Limb (tissue), 2 donors: ENCODE data around the gene PSMB5.

ENCODE experiments used
- DNase-seq, 2 donors: peaks; one replicate each; pipeline ENCODE4 v3.0.0-alpha.2; 2016; ENCODE audit errors: extremely low spot score in 2 of 2

PSMB5 gene

DNA sequence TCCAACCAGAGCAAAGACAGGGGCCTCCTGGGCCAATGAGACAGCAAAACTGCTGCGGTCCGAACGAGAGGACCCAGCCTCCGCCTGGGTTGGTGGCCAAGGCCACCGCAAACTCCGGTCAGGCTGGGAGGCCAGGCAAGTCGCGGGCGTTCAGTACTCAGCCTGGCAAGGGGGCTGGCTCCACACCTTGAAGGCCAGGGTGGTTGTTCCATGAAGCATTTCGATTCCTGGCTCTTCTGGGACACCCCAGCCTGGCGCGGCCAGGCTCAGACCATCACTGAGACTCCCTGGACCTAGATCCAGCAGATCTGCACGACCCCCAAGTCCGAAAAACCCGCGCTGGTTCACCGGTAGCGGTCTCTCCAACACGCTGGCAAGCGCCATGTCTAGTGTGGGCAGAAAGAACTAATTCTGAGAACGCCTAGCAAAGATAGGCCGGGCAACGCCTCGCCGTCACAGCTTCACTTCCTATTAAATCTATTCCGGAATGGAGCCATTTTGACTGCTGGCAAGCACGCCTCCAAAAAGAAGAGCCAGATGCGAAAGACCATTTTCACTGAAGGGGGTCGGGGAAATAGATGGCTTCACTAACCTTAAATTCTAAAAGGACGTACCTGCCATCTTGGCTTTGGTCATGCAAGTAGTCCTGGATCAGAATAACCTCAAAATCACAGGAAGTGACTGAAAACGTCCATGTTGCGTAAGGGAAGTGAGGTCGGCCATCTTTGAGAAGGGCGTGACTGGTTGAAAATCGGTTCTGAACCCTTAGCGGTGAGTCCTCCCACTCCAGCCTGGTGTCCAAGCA is at the start of gene PSMB5:
Gene PSMB5 (minus strand): TSS at position 403 of the 805 bp plus-strand sequence. CDS start 19 bp downstream, at position 384.
- DNase-seq, result peak; percentile 89 to 96

DNA sequence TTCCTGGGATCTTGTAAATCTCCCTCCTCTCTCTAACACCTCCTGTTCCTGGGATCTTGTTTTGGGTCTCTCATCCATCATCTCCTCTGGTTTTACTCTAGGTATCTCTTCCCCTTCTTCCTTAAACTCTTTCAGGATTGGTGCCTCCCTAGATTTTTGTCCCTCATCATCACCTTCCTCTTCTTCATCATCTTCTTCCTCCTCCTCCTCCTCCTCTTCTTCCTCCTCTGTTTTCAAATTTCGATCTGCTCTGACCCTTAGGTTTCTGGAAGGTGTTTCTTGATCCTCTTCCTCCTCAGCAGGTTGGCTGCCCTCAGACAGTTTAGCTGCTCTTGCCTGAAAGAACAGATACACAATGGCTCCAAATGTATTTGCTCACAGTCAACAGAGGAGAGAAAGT is 45.8 kb upstream of the PSMB5 start:
- DNase-seq, result no peak

DNA sequence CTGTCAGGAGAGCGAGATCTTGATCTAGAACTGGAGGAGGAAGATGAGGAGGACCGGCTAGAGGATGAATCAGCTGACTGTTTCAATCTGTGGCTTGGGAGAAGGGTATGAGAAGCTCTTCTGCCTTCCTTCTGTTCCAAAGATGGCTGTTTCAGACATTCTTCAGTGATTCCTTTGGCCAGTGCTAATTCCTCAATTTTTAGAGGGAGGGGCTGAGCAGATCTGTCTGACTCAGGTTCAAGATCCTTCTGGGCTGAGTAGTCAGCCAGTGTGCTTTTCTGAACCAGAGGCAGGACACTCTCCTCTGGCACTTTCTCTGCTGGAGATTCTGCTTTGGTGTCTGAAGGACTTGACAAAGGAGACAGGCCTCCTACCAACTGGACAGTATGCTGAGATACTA is 45.0 kb upstream of the PSMB5 start:
- no peak for DNase-seq

DNA sequence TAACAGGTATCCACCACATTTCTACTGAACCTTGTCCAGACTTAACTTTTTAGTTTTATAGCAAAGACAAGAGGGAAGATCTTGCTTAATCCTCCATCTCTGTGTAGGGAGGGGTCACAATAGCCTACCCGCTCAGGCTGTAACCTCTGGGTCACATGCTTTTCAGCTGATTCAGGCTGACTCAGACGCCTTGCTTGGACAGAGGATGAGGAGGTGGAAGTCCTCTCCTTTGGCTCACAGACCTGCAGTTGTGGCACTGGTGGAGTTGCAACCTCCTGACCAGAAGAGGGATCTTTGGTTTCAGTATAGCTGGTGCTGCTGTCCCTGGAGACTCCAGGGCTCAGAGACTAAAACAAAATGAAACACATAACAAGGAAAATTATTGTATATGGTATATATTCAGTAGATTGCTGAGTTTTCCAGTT is 44.0 kb upstream of the PSMB5 start:
- DNase-seq, result no peak

DNA sequence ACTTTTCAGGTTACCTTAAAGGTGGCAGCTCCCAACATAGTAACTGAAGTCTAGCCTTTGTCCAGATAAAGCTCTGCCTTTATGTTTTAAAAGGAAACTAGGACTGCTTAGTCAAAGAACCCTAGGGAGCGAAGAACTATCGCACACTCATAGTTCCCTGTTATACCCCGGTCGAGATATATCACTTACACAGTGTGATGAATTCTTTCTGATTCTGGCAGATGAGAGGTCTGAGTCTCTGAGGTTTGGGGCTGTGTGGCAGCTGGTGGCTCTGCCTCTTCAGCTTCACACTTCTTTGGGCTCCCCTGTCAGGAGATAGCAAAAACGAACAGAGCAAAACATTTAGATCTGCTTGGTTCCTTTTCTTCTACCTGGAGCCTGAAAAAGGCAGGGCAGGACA is 43.3 kb upstream of the PSMB5 start:
- DNase-seq, result no peak

DNA sequence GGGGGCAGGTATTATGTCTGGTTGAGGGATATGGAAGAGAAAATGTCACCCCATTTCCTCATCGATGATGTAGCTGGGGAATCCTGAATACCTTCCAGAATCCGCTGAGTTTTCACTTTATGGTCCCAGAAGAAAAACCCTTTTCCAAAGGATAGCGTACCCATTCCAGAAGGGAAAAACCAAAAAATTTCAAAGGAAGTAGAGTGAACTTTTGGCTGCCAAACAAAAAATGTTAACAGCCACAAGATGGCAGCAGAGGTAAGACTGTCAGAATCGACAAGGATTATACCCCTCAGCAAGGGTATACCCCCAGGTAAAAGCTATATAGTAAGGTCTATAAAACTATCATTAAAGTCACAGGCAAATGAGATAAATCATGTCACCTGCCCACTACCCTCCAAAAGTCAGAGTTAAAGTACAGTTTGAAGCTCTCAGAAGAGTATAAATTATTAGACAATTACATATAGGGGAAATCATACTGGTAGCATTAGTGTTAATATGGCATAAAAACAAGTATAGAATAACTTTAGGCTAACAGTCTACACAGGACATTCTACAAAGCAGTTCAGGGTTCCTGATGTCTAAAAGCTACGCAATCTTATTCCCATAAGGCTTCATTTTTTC is 42.2 kb upstream of the PSMB5 start:
- DNase-seq, result no peak

DNA sequence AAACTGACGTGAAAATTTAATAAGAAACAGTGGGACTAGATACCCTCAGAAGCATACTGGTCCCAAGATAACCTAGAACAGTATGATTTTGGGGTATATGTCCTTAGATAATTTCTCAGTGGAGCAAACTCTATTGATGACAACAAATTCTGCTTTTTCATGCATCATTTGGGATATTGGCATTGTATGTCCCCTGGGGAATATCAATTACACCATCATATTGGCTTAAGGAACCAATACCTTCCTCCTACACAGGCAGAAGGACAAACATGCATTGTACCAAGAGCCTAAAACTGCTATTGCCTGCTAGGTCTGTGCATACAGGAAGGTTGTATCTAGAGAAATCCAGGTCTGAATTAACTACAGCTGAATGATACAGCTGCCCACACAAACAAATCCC is 40.2 kb upstream of the PSMB5 start:
- no peak for DNase-seq

DNA sequence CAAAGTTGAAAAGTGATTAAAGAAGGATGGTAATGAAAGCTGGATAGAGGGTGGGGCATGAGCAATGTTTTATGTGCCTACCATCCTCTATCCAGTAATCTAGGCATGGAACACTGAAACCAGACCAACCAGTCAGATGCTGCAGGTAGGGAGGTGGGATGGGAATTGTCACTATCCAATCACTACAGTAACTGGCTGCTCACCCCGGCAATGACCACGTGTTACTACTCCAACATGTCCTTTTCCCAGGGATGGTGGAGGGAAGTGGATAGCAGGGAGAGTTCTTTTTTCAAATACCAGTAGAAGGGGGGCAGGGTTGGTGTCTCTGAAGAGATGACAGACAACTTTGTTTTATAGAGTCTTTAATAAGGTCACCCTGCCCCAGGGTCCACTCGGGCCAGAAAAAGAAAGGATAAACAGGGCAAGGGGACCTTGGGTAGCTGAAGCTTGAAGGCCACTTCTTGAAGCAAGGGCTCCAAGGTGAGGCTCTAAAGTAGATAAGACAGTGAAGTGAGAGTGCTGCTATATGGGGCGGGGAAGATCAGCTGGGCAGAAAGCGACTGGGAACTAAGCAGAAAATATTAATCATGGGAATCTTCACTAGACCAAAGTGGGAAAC is 37.3 kb upstream of the PSMB5 start:
- DNase-seq, result no peak

DNA sequence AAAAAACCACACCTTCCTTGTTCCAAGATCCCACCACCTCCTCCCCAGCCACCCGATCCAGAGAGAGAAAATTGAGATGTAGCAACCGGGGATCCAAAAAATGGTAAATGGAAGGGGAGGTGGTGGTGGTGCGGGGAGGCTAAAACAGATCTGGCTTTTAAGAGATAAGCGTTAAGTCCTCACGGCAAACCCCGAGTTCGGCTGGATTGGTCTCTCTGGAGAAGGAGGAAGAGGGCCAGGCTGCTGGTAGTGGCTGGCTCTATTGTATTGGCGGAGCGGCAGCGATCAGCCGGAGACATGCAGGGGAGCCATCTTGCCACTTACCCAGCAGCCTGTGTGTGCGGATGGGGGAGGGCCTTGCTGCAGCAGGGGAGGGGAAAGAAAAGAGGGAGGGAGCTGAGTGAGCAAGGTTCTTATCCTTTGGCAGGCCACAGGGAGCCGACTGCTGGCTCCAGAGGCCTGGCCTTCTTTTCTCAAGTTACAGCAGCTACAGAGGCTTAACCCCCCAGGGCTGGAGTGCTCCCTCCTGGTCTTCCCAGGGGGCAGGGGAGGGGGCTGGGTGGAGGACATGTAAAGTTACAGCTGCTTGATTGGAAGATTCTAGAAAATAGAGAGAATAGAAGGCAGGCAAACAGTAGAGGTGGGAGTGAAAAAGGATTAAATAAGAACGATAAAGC is 36.7 kb upstream of the PSMB5 start:
- peak; percentile 88 to 93 for DNase-seq

DNA sequence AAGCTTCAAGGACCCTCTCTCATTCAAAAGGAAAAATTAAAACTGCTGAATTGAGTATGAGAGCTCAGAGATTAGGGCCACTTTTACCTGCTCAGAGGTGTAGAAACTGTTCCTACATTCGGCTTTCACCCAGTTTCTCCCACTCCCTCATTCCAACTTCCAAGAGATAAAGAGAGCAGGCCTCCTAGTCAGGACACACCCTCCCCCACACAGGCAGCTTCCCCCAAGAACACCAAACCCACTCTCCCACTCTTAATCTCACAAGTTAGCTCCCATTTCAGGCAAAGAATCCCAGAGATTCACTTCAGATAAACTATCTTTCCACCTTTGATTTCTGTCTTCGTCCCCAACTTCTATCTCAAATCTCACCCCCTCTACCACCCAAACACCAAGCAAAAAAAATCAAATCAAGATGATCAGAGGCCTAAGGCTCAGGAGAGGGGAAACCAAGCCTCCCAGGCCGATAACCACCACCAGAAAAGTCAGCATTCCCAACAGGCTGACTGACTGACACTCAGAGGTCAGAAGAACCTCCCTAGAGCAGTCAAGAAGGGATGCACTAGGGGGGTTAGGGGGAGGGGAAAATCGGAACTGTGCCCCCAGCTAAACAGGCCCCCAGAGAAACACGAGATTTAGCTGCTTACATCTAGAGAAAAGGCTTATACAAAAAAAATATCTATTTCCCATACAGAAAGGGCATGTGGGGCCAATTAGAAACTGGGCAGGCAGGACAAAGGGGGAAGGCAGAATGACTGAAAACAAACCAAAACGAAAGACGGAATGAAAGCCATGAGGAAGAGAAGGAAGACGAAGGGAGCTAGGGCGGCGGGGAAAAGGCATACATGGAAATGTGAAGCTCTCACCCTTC is 35.8 kb upstream of the PSMB5 start:
- no peak for DNase-seq

DNA sequence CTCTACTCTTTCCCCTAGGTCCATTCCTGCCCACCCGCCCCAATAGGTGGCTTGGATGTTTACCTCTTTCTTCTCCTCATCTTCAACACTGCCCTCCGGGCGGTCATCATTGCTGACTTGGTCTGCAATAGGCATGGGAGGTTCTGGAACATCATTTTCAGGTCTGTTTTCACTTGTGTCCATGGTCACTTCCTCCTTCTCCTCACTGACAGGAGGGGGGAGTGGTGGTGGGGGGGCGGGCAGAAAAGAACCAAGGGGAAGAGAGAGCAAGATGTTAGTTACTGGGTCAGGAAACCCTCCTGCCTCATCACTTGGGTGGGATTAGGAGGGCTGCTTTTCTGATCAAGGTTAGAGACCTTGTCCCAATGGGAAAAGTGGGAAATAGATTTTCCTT is 34.7 kb upstream of the PSMB5 start:
- no peak for DNase-seq

DNA sequence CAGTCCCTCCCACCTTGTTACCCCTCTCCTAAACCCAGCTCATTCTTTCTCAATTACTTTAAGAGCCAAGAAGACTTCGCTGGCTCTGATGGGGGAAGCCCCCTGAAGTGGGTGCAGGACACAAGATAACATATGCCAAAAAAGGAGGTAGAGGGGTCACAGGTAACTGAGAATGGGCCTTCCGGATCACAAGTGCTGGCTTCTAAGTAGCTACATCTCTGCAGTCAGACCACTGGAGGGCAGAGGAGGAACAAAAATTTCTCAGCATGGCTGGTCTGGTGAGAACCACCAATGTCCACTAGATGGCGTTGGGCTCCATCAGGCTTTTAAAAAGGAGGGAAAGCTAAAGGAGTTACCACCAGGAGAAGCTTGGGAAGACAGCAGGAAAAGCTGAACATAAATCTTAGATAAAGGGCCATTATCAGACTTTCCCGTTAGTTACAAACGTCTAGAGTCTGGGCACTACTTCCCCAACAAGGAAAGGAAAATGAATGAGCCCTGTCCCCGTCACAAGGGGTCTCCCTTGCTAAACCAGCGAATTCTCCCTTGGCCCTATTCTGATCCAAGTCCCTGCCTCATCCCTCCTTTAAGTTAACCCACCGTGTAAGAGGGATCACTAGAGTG is 34.2 kb upstream of the PSMB5 start:
- DNase-seq, result peak; percentile 86 to 89

DNA sequence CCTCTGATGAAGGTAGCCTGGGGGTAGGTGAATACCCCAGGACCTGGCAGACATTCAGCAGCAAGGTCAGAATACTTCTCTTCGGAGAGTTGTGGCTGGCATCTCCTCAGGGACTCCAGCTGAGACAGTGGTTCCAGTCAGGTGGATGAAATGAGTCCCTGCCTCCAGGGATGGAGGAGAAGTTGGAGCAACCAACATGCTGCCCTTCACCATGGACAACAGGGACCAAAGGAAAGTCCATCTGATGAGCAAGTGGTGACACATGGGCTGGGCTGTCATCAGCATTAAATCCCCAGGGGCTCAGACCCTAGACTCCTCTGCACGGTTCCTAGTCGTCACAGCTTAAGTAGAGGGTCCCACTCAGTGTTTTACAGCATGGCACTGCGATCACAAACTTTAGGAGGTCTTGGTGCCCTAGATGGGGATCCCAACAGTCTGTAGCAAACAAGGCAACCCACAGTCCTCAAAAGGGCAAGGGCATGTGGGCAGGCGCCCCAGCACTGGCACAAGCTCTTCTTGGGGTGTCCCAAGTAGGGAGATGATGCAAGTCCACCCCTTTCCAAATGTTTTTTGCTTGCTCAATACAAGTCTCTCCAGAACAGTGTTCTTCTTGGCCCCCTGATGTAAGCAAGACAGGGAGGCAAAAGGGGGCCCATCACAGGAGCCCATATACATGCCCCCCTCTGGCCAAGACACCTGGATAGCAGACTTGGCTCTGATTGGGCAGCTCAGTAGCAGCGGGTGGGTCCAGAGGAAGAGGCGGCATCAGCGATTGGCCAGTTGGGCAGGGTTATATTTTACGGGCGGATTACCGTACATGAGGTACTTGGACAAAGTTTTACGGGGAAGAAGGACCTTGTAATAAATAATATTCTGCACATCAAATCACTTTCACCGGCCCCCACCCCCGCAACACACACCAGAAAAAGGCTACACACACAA is 33.4 kb upstream of the PSMB5 start:
- no peak for DNase-seq

DNA sequence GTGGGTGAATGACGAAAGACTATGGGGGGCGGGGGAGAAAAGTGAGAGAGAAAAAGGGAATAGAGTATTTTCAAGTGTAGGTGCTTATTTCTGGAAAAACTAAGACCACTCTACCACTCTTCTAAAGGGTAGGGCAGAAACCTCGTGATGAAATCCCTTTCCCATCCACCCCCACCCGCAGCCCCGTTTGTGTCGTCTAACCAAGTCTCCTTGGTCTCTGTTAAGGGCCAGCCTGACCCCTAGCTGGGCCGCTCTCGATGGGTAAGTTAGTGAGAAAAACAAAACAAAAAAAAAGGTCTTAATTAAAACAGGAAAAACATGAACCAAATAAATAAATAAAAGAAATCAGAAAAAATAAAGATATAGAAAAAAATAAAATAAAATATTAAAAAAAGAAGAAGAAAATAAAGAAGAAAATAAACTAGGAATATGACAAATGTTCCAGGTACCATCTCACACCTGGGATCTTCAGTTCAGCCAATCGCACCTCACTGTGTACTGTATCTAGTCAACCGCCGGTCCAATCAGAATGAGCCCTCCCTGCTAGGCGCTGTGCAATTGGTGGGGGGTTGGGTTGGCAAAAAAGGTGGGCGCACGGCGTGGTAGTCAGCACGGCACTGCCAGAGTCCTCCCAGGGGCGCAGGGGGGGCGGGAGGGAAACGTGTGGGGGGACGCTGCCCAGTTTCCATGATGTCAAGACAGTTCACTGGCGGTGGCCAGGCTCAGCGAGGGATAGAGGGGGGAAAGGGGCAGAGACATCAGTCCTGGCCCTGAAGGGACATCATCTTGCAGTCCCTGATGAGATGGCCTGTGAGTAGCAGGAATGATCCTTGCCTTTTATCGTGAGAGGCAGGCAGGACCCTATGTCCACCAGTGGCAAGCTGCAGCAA is 32.4 kb upstream of the PSMB5 start:
- no peak for DNase-seq

DNA sequence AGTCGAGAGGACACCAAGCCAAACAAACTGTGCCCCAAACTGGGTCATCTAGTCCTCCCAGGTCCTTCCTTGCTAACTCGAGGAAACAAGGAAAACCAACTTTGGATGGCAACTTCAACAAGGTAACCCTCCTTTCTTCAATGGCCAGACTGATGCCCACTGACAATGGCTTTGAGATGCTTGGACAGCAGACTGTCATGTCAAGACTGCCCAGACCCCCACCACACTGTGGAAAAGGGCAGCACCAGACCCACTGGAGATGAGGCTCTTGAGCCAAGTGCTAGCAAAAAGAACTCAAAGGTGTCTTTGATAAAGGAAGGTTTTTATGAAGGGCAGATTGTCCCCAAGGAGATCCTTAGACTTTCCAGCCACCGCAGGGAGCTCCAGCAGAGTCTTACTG is 31.7 kb upstream of the PSMB5 start:
- no peak for DNase-seq

DNA sequence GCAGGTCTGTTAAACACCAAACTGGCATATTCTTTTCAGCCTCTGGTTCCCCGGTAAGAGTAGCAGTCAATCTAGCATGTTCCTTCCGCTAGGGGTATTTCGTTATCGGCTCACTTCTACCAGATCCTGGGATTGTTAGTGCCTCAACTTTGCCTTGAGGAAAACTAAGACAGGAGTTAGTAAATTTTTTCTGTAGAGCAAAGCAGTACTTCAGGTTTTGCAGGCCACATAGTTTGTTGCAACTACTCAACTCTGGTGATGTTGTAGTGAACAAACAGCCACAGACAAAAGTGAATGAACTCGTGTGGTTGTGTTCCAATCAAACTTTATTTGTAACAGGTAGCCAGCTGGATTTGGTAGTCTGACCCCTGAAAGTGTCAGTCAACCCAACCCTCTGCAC is 28.9 kb upstream of the PSMB5 start:
- no peak for DNase-seq

DNA sequence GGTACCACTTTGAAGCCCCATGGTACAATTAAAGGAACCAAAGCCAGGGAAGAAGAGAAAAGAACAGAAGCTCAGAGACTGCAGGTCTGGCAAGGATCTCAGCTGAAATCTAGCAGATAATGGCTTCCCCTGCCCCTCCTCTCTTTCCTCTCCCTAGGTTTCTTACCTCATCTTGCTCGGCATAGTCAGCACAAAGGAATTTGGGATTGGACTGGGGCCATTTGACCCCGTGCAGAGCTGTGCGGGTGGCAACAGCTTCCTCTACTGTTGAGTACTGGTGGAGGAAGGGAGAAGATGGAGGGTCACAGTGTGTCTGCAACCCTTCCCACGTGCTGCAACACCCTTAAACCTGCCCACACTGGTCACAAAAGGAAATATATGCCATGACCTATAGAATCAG is 27.3 kb upstream of the PSMB5 start:
- DNase-seq, result no peak

DNA sequence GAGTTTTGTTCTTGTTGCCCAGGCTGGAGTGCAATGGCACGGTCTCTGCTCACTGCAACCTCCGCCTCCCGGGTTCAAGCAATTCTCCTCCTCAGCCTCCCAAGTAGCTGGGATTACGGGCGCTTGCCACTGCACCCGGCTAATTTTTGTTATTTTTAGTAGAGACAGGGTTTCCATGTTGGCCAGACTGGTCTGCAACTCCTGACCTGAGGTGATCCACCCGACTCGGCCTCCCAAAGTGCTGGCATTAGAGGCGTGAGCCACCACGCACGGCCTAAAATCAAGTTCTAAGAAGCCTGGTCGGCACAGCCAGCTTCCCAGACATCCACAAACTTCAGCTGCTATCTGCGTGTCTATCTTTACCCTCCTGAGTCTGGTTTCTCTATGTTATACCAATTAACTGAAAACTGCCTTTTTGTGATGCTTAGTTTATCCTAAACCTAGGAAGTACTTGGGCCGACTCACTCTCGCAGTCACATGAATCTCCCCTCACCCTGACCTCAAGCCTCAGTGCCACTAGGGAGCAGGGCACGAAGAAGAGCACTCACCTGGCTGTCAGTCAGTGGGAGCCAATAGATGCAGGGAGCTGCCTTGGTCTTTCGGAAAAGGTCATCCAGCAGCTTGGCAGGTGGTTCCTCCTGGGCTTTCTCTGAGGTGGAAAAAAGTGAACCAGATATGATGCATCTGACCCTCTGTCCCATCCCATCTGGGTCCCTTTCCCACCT is 26.0 kb upstream of the PSMB5 start:
- DNase-seq, result no peak
